Stimulated activated CD4-positive, alpha-beta T cell treated with anti-CD3 and anti-CD28 coated beads, TNF-alpha, amount 100 ng/mL, for 1 hour (primary cell): ENCODE data around the gene ADD2.

ENCODE experiments used
- DNase-seq, 3 donors: peaks; one replicate each; pipeline ENCODE4 v3.0.0-alpha.2; 2020; ENCODE audit warnings: low read depth in 3 of 3, low spot score in 1 of 3

Gene ADD2

GRCh38 chr2:70724366-70724765 lies 43.6 kb downstream of the ADD2 start:
- no peak for DNase-seq

GRCh38 chr2:70723286-70723885 lies 44.6 kb downstream of the ADD2 start:
- DNase-seq: no peak

GRCh38 chr2:70720124-70720523 lies 47.9 kb downstream of the ADD2 start:
- DNase-seq: no peak

- DNase-seq: no peak
Observed at GRCh38 chr2:70719231-70719630, 48.8 kb downstream of the ADD2 start.

- no peak for DNase-seq
Observed at GRCh38 chr2:70718736-70719135, 49.3 kb downstream of the ADD2 start.

GRCh38 chr2:70718241-70718640 lies 49.8 kb downstream of the ADD2 start:
- no peak for DNase-seq

GRCh38 chr2:70717431-70718038 lies 50.5 kb downstream of the ADD2 start:
- no peak for DNase-seq

GRCh38 chr2:70716951-70717350 lies 51.0 kb downstream of the ADD2 start:
- no peak for DNase-seq

- DNase-seq: no peak
Observed at GRCh38 chr2:70716131-70716743, 51.8 kb downstream of the ADD2 start.

GRCh38 chr2:70715071-70715985 lies 52.7 kb downstream of the ADD2 start:
- DNase-seq: no peak

- no peak for DNase-seq
Observed at GRCh38 chr2:70714141-70714905, 53.7 kb downstream of the ADD2 start.

GRCh38 chr2:70712916-70713315 lies 55.1 kb downstream of the ADD2 start:
- no peak for DNase-seq

GRCh38 chr2:70711191-70711590 lies 56.8 kb downstream of the ADD2 start:
- no peak for DNase-seq

GRCh38 chr2:70710038-70710690 lies 57.8 kb downstream of the ADD2 start:
- DNase-seq: no peak

- no peak for DNase-seq
Observed at GRCh38 chr2:70709275-70710037, 58.5 kb downstream of the ADD2 start.

GRCh38 chr2:70708376-70709199 lies 59.4 kb downstream of the ADD2 start:
- no peak for DNase-seq

GRCh38 chr2:70707706-70708105 lies 60.3 kb downstream of the ADD2 start:
- DNase-seq: no peak

- DNase-seq: no peak
Observed at GRCh38 chr2:70706026-70706795, 61.8 kb downstream of the ADD2 start.
